Right lobe of liver (tissue), 6 donors: ENCODE results near the gene ASPHD2. TPM values are rescaled to one million over a fixed set of nuclear protein-coding genes. Genes with fewer than 3 reads are reported as not detected.

Source experiments
- ATAC-seq, 4 donors: fragments of 200-7000 bp; cut with Tn5 transposase; one replicate each; pipeline ENCODE4 v1.9.1; 2020; ENCODE audit warnings: mild to moderate bottlenecking in 4 of 4, moderate library complexity in 4 of 4
- DNase-seq, 3 donors: peaks; one replicate each; pipeline ENCODE4 v3.0.0-alpha.2; 2020
- H3K27ac ChIP-seq, 3 donors: fragments of 200-600 bp; one replicate each; pipeline ENCODE4 v1.8.0; 2022
- H3K27me3 ChIP-seq, 2 donors: fragments of 200-600 bp; one replicate each; pipeline ENCODE4 v1.8.0; 2022
- H3K36me3 ChIP-seq, 4 donors: fragments of 200-600 bp; sonication (generic) in 1 of 4; one replicate each; pipeline versions ENCODE4 v1.5.1 to v1.8.0; 2017 to 2022; ENCODE audit warnings: control low read depth in 1 of 4
- H3K4me1 ChIP-seq, 4 donors: fragments of 200-600 bp; sonication (generic) in 1 of 4; one replicate each; pipeline versions ENCODE4 v1.5.1 to v1.8.0; 2017 to 2022; ENCODE audit warnings: control low read depth in 1 of 4
- H3K4me3 ChIP-seq, 3 donors: fragments of 200-600 bp; one replicate each; pipeline ENCODE4 v1.8.0; 2022
- H3K9me3 ChIP-seq, 4 donors: fragments of 200-600 bp; sonication (generic) in 1 of 4; one replicate each; pipeline versions ENCODE4 v1.5.1 to v1.8.0; 2017 to 2022; ENCODE audit warnings: control low read depth in 1 of 4
- CTCF ChIP-seq, 4 donors: fragments of 200-600 bp in 3 of 4; fragments of 450-650 bp in 1 of 4; IDR thresholded peaks; one replicate each; pipeline versions ENCODE4 v1.5.1 to v1.8.0; 2016 to 2022; ENCODE audit warnings: antibody characterized with exemption in 4 of 4, mild to moderate bottlenecking in 2 of 4
- POLR2A ChIP-seq: fragments of 450-650 bp; IDR thresholded peaks from one replicate; pipeline ENCODE4 v1.6.1; 2017; ENCODE audit warnings: antibody characterized with exemption, mild to moderate bottlenecking
- WGBS: methylation state at CpG from one replicate; pipeline ENCODE4 v1.1.6; 2018; ENCODE audit warnings: low coverage, low lambda C conversion rate; ENCODE audit not compliant: insufficient coverage; ENCODE audit errors: missing lambda C conversion rate; 5-methylcytosine and 5-hydroxymethylcytosine counted together
- intact Hi-C, 2 donors: fragments of 100-400 bp; cut with DNase I; formaldehyde crosslinking; loops; one replicate each; pipeline versions ENCODE4 v1.11.2 to v1.14.1; 2022
- total RNA-seq, 6 experiments: library from RNA; depleted of rRNA in 2 of 6; stranded (reverse); fragments of >200 nt in 2 of 6; fragmentation: NEBNext Ultra II Directional in 3 of 6; extraction: Animal tissue kit (Norgen Biotek cat#: 25700) in 3 of 6; gene quantifications; one replicate each; pipeline versions ENCODE4 v1.1.0 to v1.2.4, GENCODE V29; 2016 to 2023
- donor health status: DM: no; HTN: yes; CAD: no.
- donor health status: DM: no; HTN: no; CAD: no.
- donor health status: DM: no; HTN: no; CAD: no.
- donor health status: DM: no; HTN: yes; CAD: no.
- donor health status: DM: no; HTN: yes; CAD: no.

Gene ASPHD2
- total RNA-seq, 6 experiments from 2014 or later = 0.07 to 0.38 (median 0.12) TPM; not detected in 3

- H3K27ac ChIP-seq = no peak overlapping the region
- DNase-seq (no peak), ATAC-seq (no peak)
- no peaks in the 10 kb centered on the region for H3K27me3 ChIP-seq
- H3K4me3 ChIP-seq = no peak overlapping the region
- 79% methylated on average over 11 of the region's 16 CpGs for WGBS
- no peak for TF ChIP-seq POLR2A
- no peak for TF ChIP-seq CTCF (IDR thresholded peaks at IDR 0.05)
- no peaks in the 10 kb centered on the region for H3K9me3 ChIP-seq
- H3K36me3 ChIP-seq = no peaks in the 10 kb centered on the region
- intact Hi-C loops = no loop called here
- H3K4me1 ChIP-seq = no peaks in the 10 kb centered on the region
Measured at GRCh38 chr22:26443901-26444690, 15.0 kb downstream of the ASPHD2 start.

- no peaks in the 10 kb centered on the region for H3K4me1 ChIP-seq
- 80% methylated on average over 5 of the region's 8 CpGs for WGBS
- no peaks in the 10 kb centered on the region for H3K27me3 ChIP-seq
- H3K4me3 ChIP-seq = no peak overlapping the region
- no peaks in the 10 kb centered on the region for H3K36me3 ChIP-seq
- intact Hi-C loops = no loop called here
- H3K9me3 ChIP-seq = no peaks in the 10 kb centered on the region
- ATAC-seq (no peak), DNase-seq (no peak)
- H3K27ac ChIP-seq = no peak overlapping the region
- TF ChIP-seq POLR2A (no peak), CTCF (IDR thresholded peaks at IDR 0.05) (no peak)
Measured at GRCh38 chr22:26444777-26445176, 15.7 kb downstream of the ASPHD2 start.

GRCh38 chr22:26445577-26446275 is 16.7 kb downstream of the ASPHD2 start:
- Histone ChIP-seq H3K27ac (no peak overlapping the region), H3K4me3 (no peak overlapping the region), H3K27me3 (no peaks in the 10 kb centered on the region), H3K36me3 (no peaks in the 10 kb centered on the region), H3K4me1 (no peaks in the 10 kb centered on the region), H3K9me3 (no peaks in the 10 kb centered on the region)
- ATAC-seq (no peak), DNase-seq (no peak)
- 49% methylated on average over 3 of the region's 15 CpGs for WGBS
- no peak for TF ChIP-seq POLR2A
- no peak for TF ChIP-seq CTCF (IDR thresholded peaks at IDR 0.05)
- intact Hi-C loops = no loop called here

- ATAC-seq (no peak), DNase-seq (no peak)
- Histone ChIP-seq H3K4me3 (no peak overlapping the region), H3K9me3 (no peaks in the 10 kb centered on the region), H3K27ac (no peak overlapping the region), H3K4me1 (no peaks in the 10 kb centered on the region), H3K27me3 (no peaks in the 10 kb centered on the region), H3K36me3 (peaks cover 0 to 8% (median 1%) of the 10 kb centered on the region in 4 donors)
- TF ChIP-seq CTCF (IDR thresholded peaks at IDR 0.05) = no peak
- no peak for TF ChIP-seq POLR2A
- intact Hi-C loops = no loop called here
- WGBS = 81% methylated on average over 10 of the region's 17 CpGs
Measured at GRCh38 chr22:26446808-26447515, 17.9 kb downstream of the ASPHD2 start.
